Medulla oblongata (tissue), 1 donor: ENCODE results near the gene PAK6.
A peak's percentile ranks its signal among the peaks of the same experiment; 100 is the strongest.

Experiments used
- DNase-seq: peaks from one replicate; pipeline ENCODE4 v3.0.0-alpha.2; 2015; ENCODE audit errors: extremely low spot score

The PAK6 gene

GRCh38 chr15:40310001-40310959 is 71.4 kb downstream of the PAK6 start:
- DNase-seq = peak; percentile 59

- no peak for DNase-seq
Measured at GRCh38 chr15:40310993-40311392, 72.1 kb downstream of the PAK6 start.

- no peak for DNase-seq
Measured at GRCh38 chr15:40312370-40313158, 73.7 kb downstream of the PAK6 start.

- DNase-seq = peak; percentile 71
Measured at GRCh38 chr15:40313531-40314398, 74.9 kb downstream of the PAK6 start.

- DNase-seq = no peak
Measured at GRCh38 chr15:40314723-40315276, 75.9 kb downstream of the PAK6 start.

GRCh38 chr15:40316931-40317330 is 78.1 kb downstream of the PAK6 start:
- DNase-seq = no peak

- DNase-seq = no peak
Measured at GRCh38 chr15:40317580-40317979, 78.7 kb downstream of the PAK6 start.

GRCh38 chr15:40320409-40320808 is 81.5 kb downstream of the PAK6 start:
- DNase-seq = no peak

- peak; percentile 86 for DNase-seq
Measured at GRCh38 chr15:40320931-40321371, 82.1 kb downstream of the PAK6 start.

- DNase-seq = no peak
Measured at GRCh38 chr15:40322531-40323238, 83.8 kb downstream of the PAK6 start.

- DNase-seq = peak; percentile 91
Measured at GRCh38 chr15:40323239-40323952, 84.5 kb downstream of the PAK6 start, which contains the start of gene INAFM2. TSS of gene INAFM2 (plus strand) at chr15:40323692. CDS start at chr15:40324056, 364 bp downstream.

- no peak for DNase-seq
Measured at GRCh38 chr15:40323953-40324937, 85.4 kb downstream of the PAK6 start.

GRCh38 chr15:40325188-40325587 is 86.3 kb downstream of the PAK6 start:
- DNase-seq = peak; percentile 61

GRCh38 chr15:40325700-40326099 is 86.8 kb downstream of the PAK6 start:
- DNase-seq = no peak
